Epithelial cell of umbilical artery (primary cell): ENCODE results near the gene GP2. TPM values are rescaled to one million over a fixed set of nuclear protein-coding genes. Genes with fewer than 3 reads are reported as not detected.

Source experiments
- total RNA-seq: library from RNA; depleted of rRNA; stranded (reverse); fragments of >200 nt; gene quantifications from 2 replicates; pipeline ENCODE4 v1.2.3, GENCODE V29; 2014

The GP2 gene
- total RNA-seq, result not detected in 2 replicates

GRCh38 chr16:20327444-20328041, at the start of gene GP2:
Gene GP2 (minus strand): TSS chr16:20327513. CDS start chr16:20326431, 1,082 bp downstream.

DNA sequence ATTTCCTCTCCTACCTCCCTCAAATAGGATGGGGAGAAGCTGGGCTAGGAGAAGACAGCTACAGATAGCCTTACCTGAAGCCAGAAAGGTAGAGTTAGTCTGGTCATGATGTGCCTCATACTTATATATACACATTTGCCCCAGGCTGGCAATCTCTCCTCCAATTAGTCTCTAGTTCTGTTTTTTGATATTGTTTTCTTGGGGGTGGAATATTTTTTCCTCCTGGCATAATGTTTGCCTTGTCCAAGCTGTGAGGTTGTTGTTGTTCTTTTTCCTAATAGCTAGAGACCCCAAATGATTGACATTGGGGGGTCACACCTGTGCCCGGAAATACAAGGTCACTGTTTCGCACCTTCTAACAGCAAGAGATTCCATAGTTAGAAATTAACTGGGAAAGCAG, 25.3 kb upstream of the GP2 start, which contains the start of gene UMOD:
Gene UMOD (minus strand): TSS at position 101 of the 400 bp plus-strand sequence. CDS start 1,978 bp downstream, outside the sequence.

Other genes with a start within 250 kb of the GP2 start
- not detected in 2 replicates for gene UMOD, start 25.2 kb upstream of the GP2 start, total RNA-seq
- gene PDILT, start 77.2 kb upstream of the GP2 start, total RNA-seq, result not detected in 2 replicates
- gene ACSM5, start 82.0 kb upstream of the GP2 start, total RNA-seq, result not detected in 2 replicates
- not detected in 2 replicates for gene ACSM2A, start 124.0 kb upstream of the GP2 start, total RNA-seq
- gene ACSM2B, start 248.9 kb upstream of the GP2 start, total RNA-seq, result not detected in 2 replicates